ENCODE results near the gene PIK3C2G. TPM values are rescaled to one million over a fixed set of nuclear protein-coding genes. Genes with fewer than 3 reads are reported as not detected.

Gene PIK3C2G
- total RNA-seq, 1 donor from 2014 or later, result 0.41 TPM

DNA sequence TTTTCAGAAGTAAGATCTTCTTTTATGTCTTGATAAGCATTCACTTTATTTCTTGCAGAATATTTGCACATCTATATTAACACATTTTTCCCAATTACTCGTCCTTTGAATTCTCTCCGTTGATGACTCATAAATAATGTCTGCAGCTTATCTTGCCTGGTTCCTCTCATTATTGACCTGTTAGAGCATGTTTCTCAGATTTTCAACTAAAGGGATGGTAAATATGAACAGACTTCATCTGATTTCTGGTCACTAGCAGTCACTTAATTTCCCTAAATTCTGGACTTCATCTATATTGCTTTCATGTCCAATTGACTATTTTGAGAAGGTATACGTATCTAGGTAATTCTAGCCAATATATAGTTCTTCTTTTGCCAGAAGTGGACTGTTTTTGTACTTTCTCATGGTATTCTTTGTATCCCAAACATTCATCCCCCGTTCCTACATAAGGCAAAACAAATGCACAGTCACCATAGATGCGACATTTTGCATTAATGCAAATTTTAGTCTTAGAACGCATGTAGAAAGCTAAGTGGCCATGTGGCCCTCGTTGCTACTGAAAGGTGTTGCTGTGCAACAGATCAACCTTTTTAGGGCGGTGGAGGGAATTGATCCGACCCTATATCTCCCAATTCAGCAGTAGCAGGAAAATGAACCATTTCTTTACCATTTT lies 6.2 kb downstream of the PIK3C2G start:
- no peak for DNase-seq (ENCODE audit: low spot score in 2 of 2)
- FAIRE-seq, result no peak

- no peak for DNase-seq (ENCODE audit: low spot score in 2 of 2)
These were observed 9.7 kb downstream of the PIK3C2G start for GRCh38 chr12:18270958-18271460.

DNA sequence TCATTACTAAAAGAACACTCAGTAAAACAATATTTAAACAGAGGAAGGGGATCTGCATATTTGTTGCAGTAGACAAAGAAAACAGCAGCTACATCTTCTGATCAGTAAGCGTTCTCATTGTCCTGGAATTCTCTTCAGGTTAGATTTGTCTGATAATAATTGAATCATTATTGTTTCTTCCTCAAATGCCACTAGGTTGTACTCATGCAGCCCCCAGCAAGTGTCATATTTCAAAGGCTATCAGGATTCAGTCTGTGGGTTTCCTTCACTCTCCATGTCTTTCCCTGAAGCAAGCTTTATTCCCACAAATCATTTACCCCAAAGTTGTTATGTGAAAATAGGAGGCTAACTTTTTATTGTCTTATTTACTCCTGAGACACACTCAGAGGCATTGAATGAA lies 14.7 kb downstream of the PIK3C2G start:
- FAIRE-seq (no peak), DNase-seq (ENCODE audit: low spot score in 2 of 2) (no peak)

More at GRCh38 chr12:18270958-18271460, 9.7 kb downstream of the PIK3C2G start:
- FAIRE-seq, result no peak

DNA sequence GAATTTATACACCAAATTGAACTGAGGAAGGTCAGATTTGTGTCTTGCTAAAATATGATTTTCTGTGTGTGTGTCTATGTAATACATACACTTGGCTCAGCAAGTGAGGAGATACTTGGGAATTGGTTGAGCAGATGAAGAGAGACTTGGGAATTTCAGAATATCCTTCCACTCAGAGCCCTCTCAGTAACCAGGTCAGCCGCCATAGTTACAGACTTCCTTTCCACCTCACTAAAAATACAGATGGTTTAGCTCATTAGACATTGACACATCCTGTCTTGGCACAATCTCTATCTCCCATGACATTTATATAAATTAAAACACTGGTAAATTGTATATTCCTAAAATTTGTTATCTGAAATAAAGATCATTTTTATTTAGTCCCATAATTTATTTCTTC lies 15.9 kb downstream of the PIK3C2G start:
- DNase-seq (ENCODE audit: low spot score in 2 of 2), result no peak
- no peak for FAIRE-seq

GRCh38 chr12:18280728-18281127 lies 19.4 kb downstream of the PIK3C2G start:
- FAIRE-seq, result no peak
- DNase-seq (ENCODE audit: low spot score in 2 of 2), result no peak

DNA sequence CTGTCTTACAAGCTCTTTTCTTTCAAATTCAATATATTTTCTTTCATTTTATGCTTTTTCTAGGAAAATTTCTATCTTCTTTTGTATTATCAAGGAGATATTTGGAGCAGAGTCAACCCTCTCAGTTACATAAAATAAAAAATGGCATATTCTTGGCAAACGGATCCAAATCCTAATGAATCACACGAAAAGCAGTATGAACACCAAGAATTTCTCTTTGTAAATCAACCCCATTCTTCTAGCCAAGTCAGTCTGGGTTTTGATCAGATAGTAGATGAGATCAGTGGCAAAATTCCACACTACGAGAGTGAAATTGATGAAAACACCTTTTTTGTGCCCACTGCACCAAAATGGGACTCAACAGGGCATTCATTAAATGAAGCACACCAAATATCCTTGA lies 20.6 kb downstream of the PIK3C2G start:
- DNase-seq (ENCODE audit: low spot score in 2 of 2) (no peak), FAIRE-seq (no peak)

GRCh38 chr12:18283831-18284230 lies 22.5 kb downstream of the PIK3C2G start:
- no peak for DNase-seq (ENCODE audit: low spot score in 2 of 2)

DNA sequence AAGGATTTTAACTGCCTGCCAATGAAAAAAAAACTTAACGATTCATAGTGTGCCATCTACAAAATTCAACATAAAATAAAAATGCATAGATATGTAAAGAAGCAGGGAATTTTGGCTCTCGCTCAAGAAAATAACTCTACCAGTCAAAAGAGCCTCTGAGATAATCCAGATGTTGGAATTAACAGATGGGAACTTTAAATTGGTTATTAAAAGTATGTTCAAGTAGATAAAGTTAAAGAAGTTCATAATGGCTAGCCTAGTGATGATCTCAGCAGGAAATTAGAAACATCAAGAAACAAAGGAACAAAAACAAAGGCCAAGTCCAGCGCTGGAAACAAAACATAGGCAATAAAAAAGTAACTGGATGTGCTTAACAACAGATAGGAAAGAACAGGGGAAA lies 23.1 kb downstream of the PIK3C2G start:
- FAIRE-seq, result no peak
- DNase-seq (ENCODE audit: low spot score in 2 of 2), result no peak

More at GRCh38 chr12:18283831-18284230, 22.5 kb downstream of the PIK3C2G start:
- FAIRE-seq, result no peak

GRCh38 chr12:18285161-18285560 lies 23.8 kb downstream of the PIK3C2G start:
- no peak for FAIRE-seq
- no peak for DNase-seq (ENCODE audit: low spot score in 2 of 2)

- no peak for DNase-seq (ENCODE audit: low spot score in 2 of 2)
- no peak for FAIRE-seq
These were observed 29.1 kb downstream of the PIK3C2G start for GRCh38 chr12:18290386-18290785.

DNA sequence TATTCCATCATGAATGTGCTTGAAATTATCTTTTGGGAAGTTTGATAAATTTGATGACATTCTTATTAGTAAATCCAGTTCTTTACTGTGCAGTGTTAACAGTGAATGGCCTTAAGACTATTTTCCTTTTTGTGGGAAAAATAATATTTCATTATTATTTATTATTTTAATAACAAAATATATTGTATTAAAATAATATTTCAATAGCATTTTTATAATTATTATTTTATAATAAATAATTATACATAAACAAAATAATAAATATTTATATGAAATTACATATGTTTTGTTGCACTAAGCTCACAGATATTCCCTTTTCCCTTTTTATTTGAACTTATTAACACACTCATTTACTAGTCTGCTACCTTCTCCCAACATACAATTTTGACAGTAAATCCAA lies 33.6 kb downstream of the PIK3C2G start:
- DNase-seq (ENCODE audit: low spot score in 2 of 2) (no peak), FAIRE-seq (peak; percentile 88)

DNA sequence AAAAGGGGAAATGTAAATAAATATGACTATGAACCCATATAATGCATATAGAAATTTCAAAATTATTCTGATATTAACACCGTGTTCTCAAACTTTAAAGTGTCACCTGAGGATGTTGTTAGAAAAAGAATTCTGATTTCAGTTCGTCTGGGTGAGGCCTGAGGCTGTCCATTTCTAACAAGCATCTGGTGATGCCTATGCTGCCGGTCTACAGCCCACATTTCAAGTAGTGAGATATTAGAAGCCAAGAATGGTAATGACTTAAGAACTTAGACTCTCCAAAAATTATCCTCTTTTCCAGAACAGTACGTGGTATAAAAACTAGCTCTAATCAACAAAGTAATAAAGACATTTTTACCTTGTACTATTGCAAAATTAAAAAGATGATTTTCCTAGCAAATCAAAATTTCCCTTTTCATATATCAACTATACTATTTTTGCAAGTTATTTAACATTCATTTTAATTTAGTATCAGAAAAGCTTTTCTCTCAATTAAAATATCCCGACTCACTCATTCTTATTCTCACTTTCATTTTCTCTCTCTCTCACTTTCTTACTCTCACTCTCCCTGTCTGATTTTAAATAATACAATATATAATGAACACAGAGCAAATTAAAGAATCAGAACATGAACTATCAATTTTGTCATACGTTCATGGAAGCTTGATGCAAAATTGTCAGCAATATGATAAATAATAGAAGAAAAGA lies 35.0 kb downstream of the PIK3C2G start:
- DNase-seq (ENCODE audit: low spot score in 2 of 2) (no peak), FAIRE-seq (no peak)

DNA sequence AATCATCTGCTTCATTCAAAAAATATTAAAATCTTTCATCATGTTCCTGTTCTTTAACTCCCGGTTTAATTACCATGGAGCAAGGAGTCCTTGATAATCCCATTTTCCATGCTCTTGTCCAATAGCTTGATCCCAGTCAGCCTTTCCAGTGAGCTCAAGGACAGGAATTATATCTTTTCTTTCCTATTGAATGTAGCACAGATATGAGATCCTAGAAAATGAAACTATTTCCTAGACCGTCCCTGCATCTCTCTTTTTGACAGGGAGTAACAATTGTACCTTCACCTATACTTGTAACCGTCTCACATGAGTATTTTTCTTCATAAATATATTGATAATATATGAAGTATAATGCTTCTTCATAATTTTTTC lies 35.6 kb downstream of the PIK3C2G start:
- FAIRE-seq (no peak), DNase-seq (ENCODE audit: low spot score in 2 of 2) (no peak)

DNA sequence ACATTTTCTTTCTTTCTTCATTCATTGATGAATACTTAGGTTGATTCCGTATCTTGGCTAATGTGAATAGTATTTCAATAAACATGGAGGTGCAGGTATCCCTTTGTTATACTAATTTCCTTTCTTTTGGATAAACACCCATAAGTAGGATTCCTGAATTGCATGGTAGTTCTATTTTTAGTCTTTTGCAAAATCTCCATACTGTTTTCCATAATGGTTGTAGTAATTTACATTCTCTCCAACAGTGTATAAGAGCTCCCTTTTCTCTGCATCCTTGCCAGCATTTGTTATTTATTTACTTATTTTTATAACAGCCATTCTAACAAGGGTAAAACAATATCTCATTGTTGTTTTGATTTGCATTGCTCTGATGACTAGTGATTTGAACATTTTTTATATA lies 36.6 kb downstream of the PIK3C2G start:
- DNase-seq (ENCODE audit: low spot score in 2 of 2), result no peak

DNA sequence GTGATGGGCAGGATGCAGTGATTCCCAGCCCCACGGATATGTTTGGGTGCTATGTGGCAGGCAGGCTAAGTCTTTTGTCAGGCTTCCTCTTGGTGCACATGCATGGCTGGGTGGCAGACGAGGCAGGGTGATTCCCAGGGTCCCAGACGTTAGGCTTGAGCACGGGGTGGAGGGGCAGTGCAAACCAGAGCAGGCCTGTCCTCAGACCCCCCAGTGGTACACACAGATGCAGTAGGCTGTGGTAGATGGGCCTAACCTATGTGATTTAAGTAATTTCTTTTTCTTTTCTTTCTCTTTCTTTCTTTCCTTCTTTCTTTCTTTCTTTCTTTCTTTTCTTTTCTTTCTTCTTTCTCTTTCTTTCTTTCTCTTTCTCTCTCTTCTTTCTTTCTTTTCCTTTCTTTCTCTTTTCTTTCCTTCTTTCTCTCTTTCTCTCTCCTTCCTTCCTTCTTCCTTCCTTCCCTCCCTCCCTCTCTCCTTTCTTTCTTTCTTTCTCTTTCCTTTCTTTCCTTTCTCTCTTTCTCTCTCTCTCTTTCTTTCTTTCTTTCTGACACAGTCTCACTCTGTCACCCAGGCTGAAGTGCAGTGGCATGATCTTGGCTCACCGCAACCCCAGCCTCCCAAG lies 41.6 kb downstream of the PIK3C2G start:
- DNase-seq (ENCODE audit: low spot score in 2 of 2), result no peak
- no peak for FAIRE-seq

More for the DNA sequence above, 36.6 kb downstream of the PIK3C2G start:
- no peak for FAIRE-seq

- no peak for DNase-seq (ENCODE audit: low spot score in 2 of 2)
- no peak for FAIRE-seq
These were observed 43.3 kb downstream of the PIK3C2G start for GRCh38 chr12:18304609-18305008.

DNA sequence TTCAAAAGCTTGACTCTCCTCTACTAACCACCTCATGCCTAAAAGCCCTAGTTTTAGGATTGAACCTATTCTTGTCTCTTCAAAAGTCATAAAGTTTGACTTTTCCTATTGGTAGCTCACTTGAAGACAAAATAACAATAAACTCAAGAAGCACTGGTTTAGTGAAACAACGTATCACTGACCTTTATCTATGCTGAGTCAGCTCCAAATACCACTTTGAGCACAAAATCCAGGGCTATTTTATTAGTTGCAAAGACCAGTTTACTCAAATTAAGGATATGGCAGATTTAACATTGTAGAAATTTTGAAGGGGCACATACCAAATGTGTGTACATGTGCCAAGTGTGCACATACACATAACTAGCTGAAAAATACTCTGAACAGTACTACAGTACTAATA lies 45.0 kb downstream of the PIK3C2G start:
- DNase-seq (ENCODE audit: low spot score in 2 of 2) (no peak), FAIRE-seq (no peak)

GRCh38 chr12:18313306-18313705 lies 52.0 kb downstream of the PIK3C2G start:
- DNase-seq (ENCODE audit: low spot score in 2 of 2) (no peak), FAIRE-seq (no peak)

GRCh38 chr12:18320036-18320617 lies 58.8 kb downstream of the PIK3C2G start:
- FAIRE-seq (no peak), DNase-seq (ENCODE audit: low spot score in 2 of 2) (no peak)

DNA sequence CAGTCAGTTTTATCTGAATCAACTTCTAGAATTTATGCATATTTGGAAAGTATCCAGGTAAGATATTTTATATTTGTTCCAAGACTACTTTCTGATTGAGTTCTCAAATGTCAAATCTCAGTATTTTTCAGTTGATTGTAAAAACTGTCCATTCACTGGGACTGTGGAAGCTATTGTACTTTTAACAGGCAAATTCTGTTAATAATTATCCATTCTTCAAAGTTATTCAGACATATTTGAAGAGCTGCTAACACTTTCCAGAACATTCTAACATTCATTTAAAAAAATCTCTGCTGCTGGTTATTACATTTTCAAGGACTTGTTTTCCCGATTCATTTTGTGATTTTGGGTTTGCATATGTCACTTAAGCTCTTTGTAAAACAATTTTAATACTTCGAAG lies 59.7 kb downstream of the PIK3C2G start:
- no peak for DNase-seq (ENCODE audit: low spot score in 2 of 2)
- no peak for FAIRE-seq

DNA sequence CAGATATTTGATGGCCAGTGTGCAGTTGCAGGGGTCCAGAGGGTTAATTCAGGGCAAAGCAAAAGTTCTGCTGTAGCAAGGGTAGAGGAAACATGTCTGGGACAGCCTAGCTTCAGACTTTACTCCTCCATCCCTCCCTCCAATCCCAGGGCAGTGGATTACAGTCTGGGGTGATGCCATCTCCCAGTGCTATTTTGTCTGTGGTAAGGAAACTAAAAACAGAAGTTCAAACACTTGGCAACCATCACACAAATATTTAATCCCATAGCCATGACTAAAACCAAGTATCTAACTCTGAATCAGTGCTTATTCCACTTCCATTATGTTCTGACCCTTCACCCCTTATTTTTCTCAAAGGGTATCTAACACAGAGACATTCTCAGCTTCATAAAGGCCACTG lies 61.8 kb downstream of the PIK3C2G start:
- DNase-seq (ENCODE audit: low spot score in 2 of 2), result no peak

More for the DNA sequence above, 61.8 kb downstream of the PIK3C2G start:
- FAIRE-seq, result no peak
